Measurements from ENCODE around the gene PRKACA.

Gene PRKACA

DNA sequence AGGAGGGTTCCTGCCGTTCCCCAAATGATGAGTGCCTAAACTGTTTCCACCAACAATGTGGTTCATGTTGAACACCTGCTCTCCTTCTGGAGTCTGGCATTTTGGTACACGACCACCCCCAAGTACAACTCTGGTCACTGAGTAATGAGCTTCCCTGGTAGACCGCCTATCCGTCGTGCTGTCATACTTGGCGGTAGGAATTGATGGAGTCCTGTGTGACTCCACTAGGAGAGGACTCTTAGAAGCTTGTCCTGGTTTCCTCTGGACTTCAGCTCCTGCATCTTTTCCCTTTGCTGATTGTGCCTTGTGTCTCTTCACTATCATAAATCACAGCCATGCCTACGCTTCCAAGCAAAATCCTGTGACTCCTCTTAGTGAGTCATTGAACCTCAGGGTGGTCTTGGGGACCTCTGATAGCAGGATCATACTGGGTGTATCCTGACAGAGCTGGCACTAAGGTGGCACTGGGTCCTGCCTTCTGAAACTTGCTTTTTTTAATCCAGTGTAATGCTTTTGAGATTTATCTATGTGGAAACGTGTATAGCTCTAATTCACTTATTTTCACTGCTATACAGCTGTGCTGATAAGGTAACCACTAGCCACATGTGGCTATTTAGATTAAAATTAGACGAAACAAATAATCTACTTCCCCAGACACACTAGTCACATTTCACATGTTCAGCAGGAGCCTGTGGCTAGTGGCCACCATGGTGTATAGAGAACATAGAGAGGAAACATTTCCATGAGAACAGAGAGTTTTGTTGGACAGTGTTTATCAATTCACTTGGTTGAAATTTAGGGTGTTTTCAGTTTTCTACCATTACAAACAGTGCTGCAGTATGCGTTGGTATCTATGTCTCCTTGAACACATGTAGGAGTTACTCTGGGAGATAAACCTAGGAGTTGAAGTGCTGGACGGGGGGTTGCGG lies 25.0 kb upstream of the PRKACA start:
- Histone ChIP-seq H3K27ac (ENCODE audit: low read length) (no peak overlapping the region), H3K36me3 (replicated peaks; ENCODE audit: low read depth, low read length) (no peaks in the 10 kb centered on the region), H3K27me3 (ENCODE audit: low read depth, low read length) (no peaks in the 10 kb centered on the region), H3K4me1 (ENCODE audit: low read length) (no peaks in the 10 kb centered on the region; the same call in 1 of the 2 replicates), H4K20me1 (ENCODE audit: insufficient read depth, low read length) (0 out of 2 replicates have a peak, but pooled peaks cover 3% of the 10 kb centered on the region), H3K4me2 (ENCODE audit: low read length) (no peak overlapping the region), H3K9me3 (ENCODE audit: insufficient read depth, low read length) (no peaks in the 10 kb centered on the region), H2AFZ (ENCODE audit: low read depth, low read length) (no peak overlapping the region), H3K9ac (ENCODE audit: low read length) (no peak overlapping the region), H3K79me2 (ENCODE audit: low read length) (0 out of 2 replicates have a peak, but pooled peaks cover 4% of the 10 kb centered on the region), H3K4me3 (ENCODE audit: low read length) (no peak overlapping the region)
- TF ChIP-seq CTCF (IDR thresholded peaks at IDR 0.05; ENCODE audit: low read depth, low read length), result no peak
- TF ChIP-seq EZH2phosphoT487 (IDR thresholded peaks at IDR 0.05; ENCODE audit: low read depth), result no peak

- Histone ChIP-seq H3K27me3 (ENCODE audit: low read depth, low read length) (no peaks in the 10 kb centered on the region), H3K27ac (ENCODE audit: low read length) (no peak overlapping the region), H3K9ac (ENCODE audit: low read length) (no peak overlapping the region), H4K20me1 (ENCODE audit: insufficient read depth, low read length) (0 out of 2 replicates have a peak, but pooled peaks cover 3% of the 10 kb centered on the region), H3K79me2 (ENCODE audit: low read length) (peaks cover 9% of the 10 kb centered on the region), H3K36me3 (replicated peaks; ENCODE audit: low read depth, low read length) (no peaks in the 10 kb centered on the region), H3K9me3 (ENCODE audit: insufficient read depth, low read length) (no peaks in the 10 kb centered on the region), H3K4me3 (ENCODE audit: low read length) (no peak overlapping the region), H3K4me2 (ENCODE audit: low read length) (no peak overlapping the region), H3K4me1 (ENCODE audit: low read length) (no peaks in the 10 kb centered on the region; the same call in 1 of the 2 replicates), H2AFZ (ENCODE audit: low read depth, low read length) (no peak overlapping the region)
- no peak for TF ChIP-seq EZH2phosphoT487 (IDR thresholded peaks at IDR 0.05; ENCODE audit: low read depth)
- TF ChIP-seq CTCF (IDR thresholded peaks at IDR 0.05; ENCODE audit: low read depth, low read length), result no peak
These were observed 23.5 kb upstream of the PRKACA start for GRCh38 chr19:14141041-14141440.

- H3K9ac ChIP-seq (ENCODE audit: low read length), result no peak overlapping the region
- H3K4me2 ChIP-seq (ENCODE audit: low read length), result no peak overlapping the region
- TF ChIP-seq EZH2phosphoT487 (IDR thresholded peaks at IDR 0.05; ENCODE audit: low read depth) (no peak), CTCF (IDR thresholded peaks at IDR 0.05; ENCODE audit: low read depth, low read length) (no peak)
- H2AFZ ChIP-seq (ENCODE audit: low read depth, low read length), result no peak overlapping the region
- no peak overlapping the region for H3K27ac ChIP-seq (ENCODE audit: low read length)
- peaks cover 5% of the 10 kb centered on the region for H3K4me1 ChIP-seq (ENCODE audit: low read length)
- no peaks in the 10 kb centered on the region for H3K36me3 ChIP-seq (replicated peaks; ENCODE audit: low read depth, low read length)
- no peaks in the 10 kb centered on the region for H3K9me3 ChIP-seq (ENCODE audit: insufficient read depth, low read length)
- no peaks in the 10 kb centered on the region for H3K27me3 ChIP-seq (ENCODE audit: low read depth, low read length)
- H4K20me1 ChIP-seq (ENCODE audit: insufficient read depth, low read length), result 0 out of 2 replicates have a peak, but pooled peaks cover 3% of the 10 kb centered on the region
- H3K79me2 ChIP-seq (ENCODE audit: low read length), result peaks cover 20% of the 10 kb centered on the region
- H3K4me3 ChIP-seq (ENCODE audit: low read length), result no peak overlapping the region
These were observed 22.4 kb upstream of the PRKACA start for GRCh38 chr19:14139944-14140343.

GRCh38 chr19:14138576-14139265 lies 21.2 kb upstream of the PRKACA start:
- TF ChIP-seq EZH2phosphoT487 (IDR thresholded peaks at IDR 0.05; ENCODE audit: low read depth) (no peak), CTCF (IDR thresholded peaks at IDR 0.05; ENCODE audit: low read depth, low read length) (no peak)

More at GRCh38 chr19:14138576-14139265, 21.2 kb upstream of the PRKACA start:
- Histone ChIP-seq H3K27me3 (ENCODE audit: low read depth, low read length) (no peaks in the 10 kb centered on the region), H3K9ac (ENCODE audit: low read length) (no peak overlapping the region), H3K27ac (ENCODE audit: low read length) (no peak overlapping the region), H3K79me2 (ENCODE audit: low read length) (peaks cover 31% of the 10 kb centered on the region), H3K4me2 (ENCODE audit: low read length) (no peak overlapping the region), H3K36me3 (replicated peaks; ENCODE audit: low read depth, low read length) (peaks cover 8% of the 10 kb centered on the region), H2AFZ (ENCODE audit: low read depth, low read length) (no peak overlapping the region), H3K4me1 (ENCODE audit: low read length) (peaks cover 5% of the 10 kb centered on the region), H3K9me3 (ENCODE audit: insufficient read depth, low read length) (no peaks in the 10 kb centered on the region), H4K20me1 (ENCODE audit: insufficient read depth, low read length) (0 out of 2 replicates have a peak, but pooled peaks cover 3% of the 10 kb centered on the region), H3K4me3 (ENCODE audit: low read length) (no peak overlapping the region)
